SK-N-SH (cell line): ENCODE measurements around the gene PXDN. TPM values are rescaled to one million over a fixed set of nuclear protein-coding genes. Genes with fewer than 3 reads are reported as not detected.

Source experiments
- CTCF ChIA-PET: fragments of 300-600, 350-600 bp; formaldehyde crosslinking; extraction: SDS; loops from one replicate; lab custom pipeline; 2021; lab: Yijun Ruan, JAX
- POLR2A ChIA-PET: fragments of 350-600 bp; sonication (Branson Sonifier 250); formaldehyde crosslinking; extraction: SDS; loops from one replicate; lab custom pipeline; 2020; ENCODE audit warnings: antibody characterized with exemption, inconsistent platforms; lab: Yijun Ruan, JAX
- DNase-seq: peaks from one replicate; pipeline ENCODE4 v3.0.0; 2012
- H2AFZ ChIP-seq: fragments of 200-600 bp; sonication (generic); 2 replicates; pipeline ENCODE4 v1.8.1; 2016; ENCODE audit warnings: antibody characterized with exemption, mild to moderate bottlenecking, low read depth
- H3F3A ChIP-seq: fragments of 200-600 bp; sonication (generic); replicated peaks from 2 replicates; pipeline ENCODE3; 2016; ENCODE audit warnings: antibody characterized with exemption, mild to moderate bottlenecking; ENCODE audit not compliant: insufficient read depth
- H3K27ac ChIP-seq, 2 experiments: fragments of 200-500 bp in 1 of 2; fragments of 200-600 bp in 1 of 2; sonication (Bioruptor generic) in 1 of 2; sonication (generic), shearing (Covaris generic) in 1 of 2; 2 replicates each; pipeline versions ENCODE4 v1.5.1 to v1.6.1; 2014 to 2016; ENCODE audit warnings: low read depth in 2 of 2, inconsistent platforms in 1 of 2, low read length in 1 of 2, mild to moderate bottlenecking in 1 of 2, mixed read lengths in 1 of 2
- H3K27me3 ChIP-seq: fragments of 200-600 bp; sonication (generic), shearing (Covaris generic); 2 replicates; pipeline ENCODE4 v1.6.1; 2016; ENCODE audit warnings: mixed run types; ENCODE audit not compliant: insufficient read depth
- H3K36me3 ChIP-seq, 2 experiments: fragments of 200-500 bp in 1 of 2; fragments of 200-600 bp in 1 of 2; sonication (Bioruptor generic) in 1 of 2; sonication (generic) in 1 of 2; replicated peaks in 1 of 2; 2 replicates each; pipeline versions ENCODE3 to v1.5.1; 2014 to 2016; ENCODE audit warnings: low read length in 1 of 2, mild to moderate bottlenecking in 1 of 2; ENCODE audit not compliant: insufficient read depth in 2 of 2, control insufficient read depth in 1 of 2
- H3K4me1 ChIP-seq, 2 experiments: fragments of 200-500 bp in 1 of 2; fragments of 200-600 bp in 1 of 2; sonication (Bioruptor generic) in 1 of 2; sonication (generic), shearing (Covaris generic) in 1 of 2; 2 replicates each; pipeline versions ENCODE4 v1.5.1 to v1.6.1; 2014 to 2016; ENCODE audit warnings: low read depth in 1 of 2, low read length in 1 of 2, mixed run types in 1 of 2; ENCODE audit not compliant: insufficient read depth in 2 of 2, control insufficient read depth in 1 of 2
- H3K4me2 ChIP-seq: fragments of 200-600 bp; sonication (generic), shearing (Covaris generic); 2 replicates; pipeline ENCODE4 v1.6.1; 2017; ENCODE audit warnings: mixed run types
- H3K4me3 ChIP-seq, 2 experiments: fragments of 200-500 bp in 1 of 2; fragments of 200-600 bp in 1 of 2; sonication (Bioruptor generic) in 1 of 2; sonication (generic), shearing (Covaris generic) in 1 of 2; 2 replicates each; pipeline versions ENCODE4 v1.5.1 to v1.8.1; 2014 to 2016; ENCODE audit warnings: low read depth in 2 of 2, inconsistent platforms in 1 of 2, low read length in 1 of 2, mild to moderate bottlenecking in 1 of 2, mixed read lengths in 1 of 2, moderate library complexity in 1 of 2
- H3K79me2 ChIP-seq: fragments of 200-600 bp; sonication (generic); 2 replicates; pipeline ENCODE4 v1.8.1; 2017; ENCODE audit warnings: mild to moderate bottlenecking; ENCODE audit not compliant: insufficient read depth
- H3K9ac ChIP-seq: fragments of 200-600 bp; sonication (generic); 2 replicates; pipeline ENCODE4 v1.6.1; 2017; ENCODE audit warnings: mixed run types
- H3K9me2 ChIP-seq: fragments of 200-600 bp; sonication (generic); 2 replicates; pipeline ENCODE4 v1.6.1; 2017; ENCODE audit warnings: mixed run types
- H3K9me3 ChIP-seq: fragments of 200-600 bp; sonication (generic); 2 replicates; pipeline ENCODE4 v1.6.1; 2017; ENCODE audit warnings: mixed run types, mild to moderate bottlenecking, moderate library complexity
- H4K20me1 ChIP-seq: fragments of 200-600 bp; sonication (generic); 2 replicates; pipeline ENCODE4 v1.6.1; 2017; ENCODE audit warnings: mild to moderate bottlenecking, mixed run types; ENCODE audit not compliant: insufficient read depth
- CTCF ChIP-seq: fragments of 200-600 bp; sonication (generic); IDR thresholded peaks from 2 replicates; pipeline ENCODE4 v1.6.1; 2017; ENCODE audit warnings: antibody characterized with exemption, mild to moderate bottlenecking, moderate library complexity
- EP300 ChIP-seq, 2 experiments: IDR thresholded peaks; 2 replicates each; pipeline versions ENCODE4 v1.4.0 to v1.6.1; 2012; ENCODE audit warnings: borderline replicate concordance in 1 of 2, low read depth in 1 of 2, low read length in 1 of 2
- FOSL2 ChIP-seq: IDR thresholded peaks from 2 replicates; pipeline ENCODE4 v1.4.0; 2012; ENCODE audit warnings: low read depth, mild to moderate bottlenecking, moderate library complexity, borderline replicate concordance
- FOXJ3 ChIP-seq: sonication (generic); formaldehyde crosslinking; IDR thresholded peaks from 2 replicates; pipeline ENCODE4 v1.5.1; 2020; ENCODE audit warnings: mild to moderate bottlenecking, missing genetic modification reagents
- FOXM1 ChIP-seq: IDR thresholded peaks from 2 replicates; pipeline ENCODE4 v1.4.0; 2012; ENCODE audit warnings: low read depth, mild to moderate bottlenecking
- GABPA ChIP-seq: IDR thresholded peaks from 2 replicates; pipeline ENCODE4 v1.4.0; 2012; ENCODE audit warnings: low read depth, mild to moderate bottlenecking
- GATA2 ChIP-seq: sonication (generic); formaldehyde crosslinking; IDR thresholded peaks from 2 replicates; pipeline ENCODE4 v1.5.0; 2020; ENCODE audit warnings: mild to moderate bottlenecking, missing genetic modification reagents
- MXI1 ChIP-seq: IDR thresholded peaks from 2 replicates; pipeline ENCODE4 v1.6.1; 2012; ENCODE audit warnings: mild to moderate bottlenecking, low read depth, low read length, improper control_type of control experiment
- NRF1 ChIP-seq: IDR thresholded peaks from 2 replicates; pipeline ENCODE4 v1.6.1; 2012; ENCODE audit warnings: low read depth, mild to moderate bottlenecking, low read length
- PBX3 ChIP-seq: IDR thresholded peaks from 2 replicates; pipeline ENCODE4; 2012
- RFX5 ChIP-seq: IDR thresholded peaks from 2 replicates; pipeline ENCODE4 v1.6.1; 2012; ENCODE audit warnings: mild to moderate bottlenecking, improper control_type of control experiment, low read length
- SIN3A ChIP-seq: IDR thresholded peaks from 2 replicates; pipeline ENCODE4 v1.6.1; 2012; ENCODE audit warnings: low read depth, mild to moderate bottlenecking, low read length, moderate library complexity, borderline replicate concordance
- SMC3 ChIP-seq: IDR thresholded peaks from 2 replicates; pipeline ENCODE4 v1.6.1; 2012; ENCODE audit warnings: low read depth, low read length, improper control_type of control experiment
- TAF1 ChIP-seq: IDR thresholded peaks from 2 replicates; pipeline ENCODE4 v1.6.1; 2012; ENCODE audit warnings: low read depth, mild to moderate bottlenecking, low read length, moderate library complexity, borderline replicate concordance
- TCF12 ChIP-seq: IDR thresholded peaks from 2 replicates; pipeline ENCODE4 v1.4.0; 2012
- TEAD4 ChIP-seq: IDR thresholded peaks from 2 replicates; pipeline ENCODE4 v1.4.0; 2012; ENCODE audit warnings: mild to moderate bottlenecking, borderline replicate concordance; ENCODE audit not compliant: insufficient read depth
- USF2 ChIP-seq: fragments of 150-350 bp; IDR thresholded peaks from 2 replicates; pipeline ENCODE4 v1.6.1; 2017; ENCODE audit warnings: antibody characterized with exemption, low read length, low read depth, borderline replicate concordance
- WGBS: methylation state at CpG from one replicate; pipeline ENCODE4 v1.1.6; 2017; ENCODE audit warnings: low lambda C conversion rate; 5-methylcytosine and 5-hydroxymethylcytosine counted together
- polyA plus RNA-seq, 3 experiments: library from polyadenylated mRNA; depleted of rRNA; stranded (reverse); fragments of >200 nt; gene quantifications; 2 replicates each; pipeline ENCODE4 v1.2.3, GENCODE V29; 2012

The PXDN gene
- polyA plus RNA-seq, 1 of the 3 experiments (the other 2 are of a cell fraction): 146 TPM

- no peaks in the 10 kb centered on the region for H3K36me3 ChIP-seq
- no peak overlapping the region for H3K9ac ChIP-seq
- CTCF ChIA-PET: interaction anchor here (0.7 to 8.8 kb wide), 8 partner anchors 10 to 227 kb away, joined by 3 to 122 read pairs (median 8); no protein-coding TSS in a partner anchor
- no peak overlapping the region; the same call in 1 of the 2 replicates for H3K4me2 ChIP-seq
- H3K27me3 ChIP-seq: no peaks in the 10 kb centered on the region
- TF ChIP-seq MXI1 (no peak), TEAD4 (no peak)
- H3K9me3 ChIP-seq: no peaks in the 10 kb centered on the region
- DNase-seq: no peak
- H3K4me1 ChIP-seq: no peaks in the 10 kb centered on the region; a peak in 1 of 4 replicates
- no peak overlapping the region for H2AFZ ChIP-seq
- no peak overlapping the region for H3K27ac ChIP-seq
- H4K20me1 ChIP-seq: no peaks in the 10 kb centered on the region
- H3K79me2 ChIP-seq: no peaks in the 10 kb centered on the region
- H3K4me3 ChIP-seq: no peak overlapping the region
- 49% methylated on average over 8 of the region's 8 CpGs for WGBS
- POLR2A ChIA-PET: no interaction called here
- H3K9me2 ChIP-seq: no peaks in the 10 kb centered on the region
- H3F3A ChIP-seq: no peaks in the 10 kb centered on the region
Measured at GRCh38 chr2:1772471-1773267, 28.4 kb upstream of the PXDN start.

GRCh38 chr2:1771626-1772280 is 27.4 kb upstream of the PXDN start:
- POLR2A ChIA-PET: no interaction called here
- H2AFZ ChIP-seq: no peak overlapping the region
- H4K20me1 ChIP-seq: no peaks in the 10 kb centered on the region
- no peaks in the 10 kb centered on the region for H3K27me3 ChIP-seq
- H3K9ac ChIP-seq: no peak overlapping the region
- 43% methylated on average over 3 of the region's 3 CpGs for WGBS
- TF ChIP-seq TCF12 (no peak), PBX3 (no peak), USF2 (no peak), GABPA (no peak), RFX5 (no peak), SMC3 (no peak), EP300 (IDR thresholded peaks at IDR 0.05; ENCODE audit: borderline replicate concordance in 1 of 2, low read depth in 1 of 2, low read length in 1 of 2) (no peak), TAF1 (no peak), FOSL2 (no peak), CTCF (no peak), NRF1 (no peak), GATA2 (CRISPR knock-in tag) (no peak), FOXM1 (no peak), FOXJ3 (no peak), SIN3A (no peak)
- CTCF ChIA-PET: interaction anchor here (0.7 to 8.8 kb wide), 7 partner anchors 12 to 225 kb away, joined by 3 to 122 read pairs (median 31); no protein-coding TSS in a partner anchor
- H3K4me3 ChIP-seq: no peak overlapping the region
- no peaks in the 10 kb centered on the region for H3K9me3 ChIP-seq
- no peaks in the 10 kb centered on the region for H3F3A ChIP-seq
- no peaks in the 10 kb centered on the region for H3K79me2 ChIP-seq
- H3K9me2 ChIP-seq: no peaks in the 10 kb centered on the region
- no peak for DNase-seq
- H3K4me1 ChIP-seq: no peaks in the 10 kb centered on the region; a peak in 1 of 4 replicates
- no peak overlapping the region for H3K27ac ChIP-seq
- H3K36me3 ChIP-seq: no peaks in the 10 kb centered on the region
- no peak overlapping the region for H3K4me2 ChIP-seq
